Kidney (tissue), 14 donors: ENCODE results near the gene COQ2. TPM values are rescaled to one million over a fixed set of nuclear protein-coding genes. Genes with fewer than 3 reads are reported as not detected.

Experiments used
- DNase-seq, 5 donors: peaks; one replicate each; pipeline ENCODE4 v3.0.0-alpha.2; 2013 to 2020
- FAIRE-seq: peaks from 2 replicates; lab custom pipeline; 2012; peaks lifted over from hg19 to GRCh38; lab: Jason Lieb, UNC
- H3K27ac ChIP-seq, 2 donors: one replicate each; pipeline ENCODE4 v1.7.0; 2013; ENCODE audit warnings: low read depth in 2 of 2, low read length in 2 of 2, inconsistent platforms in 1 of 2
- H3K27me3 ChIP-seq: one replicate; pipeline ENCODE4 v1.7.1; 2013; ENCODE audit warnings: low read length, inconsistent platforms; ENCODE audit not compliant: control insufficient read depth, insufficient read depth
- H3K36me3 ChIP-seq, 3 donors: one replicate each; pipeline versions ENCODE4 v1.7.0 to v1.7.1; 2013; ENCODE audit warnings: low read length in 3 of 3, control low read depth in 1 of 3, inconsistent platforms in 1 of 3; ENCODE audit not compliant: insufficient read depth in 3 of 3, control insufficient read depth in 2 of 3
- H3K4me1 ChIP-seq, 3 donors: one replicate each; pipeline versions ENCODE4 v1.7.0 to v1.7.1; 2013; ENCODE audit warnings: low read length in 3 of 3, inconsistent platforms in 1 of 3, low read depth in 1 of 3; ENCODE audit not compliant: control insufficient read depth in 2 of 3, insufficient read depth in 2 of 3
- H3K4me3 ChIP-seq, 3 donors: one replicate each; pipeline versions ENCODE4 v1.7.0 to v1.8.1; 2013; ENCODE audit warnings: low read length in 3 of 3, control low read depth in 1 of 3, inconsistent platforms in 1 of 3
- H3K9ac ChIP-seq, 3 donors: one replicate each; pipeline versions ENCODE4 v1.7.0 to v1.7.1; 2013; ENCODE audit warnings: low read length in 3 of 3, control low read depth in 1 of 3, inconsistent platforms in 1 of 3
- H3K9me3 ChIP-seq, 3 donors: one replicate each; pipeline versions ENCODE4 v1.7.0 to v1.7.1; 2013; ENCODE audit warnings: low read length in 3 of 3, control low read depth in 1 of 3, inconsistent platforms in 1 of 3; ENCODE audit not compliant: control insufficient read depth in 2 of 3, insufficient read depth in 1 of 3
- CTCF ChIP-seq: IDR thresholded peaks from 3 replicates; pipeline ENCODE4 v1.5.1; 2012; ENCODE audit warnings: mild to moderate bottlenecking, moderate library complexity, borderline replicate concordance; ENCODE audit not compliant: insufficient read depth; ENCODE audit errors: extremely low read depth
- intact Hi-C: fragments of 100-400 bp; cut with DNase I; formaldehyde crosslinking; loops from one replicate; pipeline ENCODE4 v1.11.1; 2022
- polyA plus RNA-seq: library from polyadenylated mRNA; stranded (reverse); fragments of 350-450 nt; fragmentation: Illumina TruSeq; extraction: RNeasy Lipid Tissue Mini Kit (QIAGEN cat#74804); gene quantifications from one replicate; pipeline ENCODE4 v1.2.3, GENCODE V29; 2014; ENCODE audit warnings: low read depth, low replicate concordance; ENCODE audit not compliant: insufficient read depth
- total RNA-seq: library from RNA; stranded (reverse); fragmentation: NEBNext Ultra II Directional; extraction: Animal tissue kit (Norgen Biotek cat#: 25700); gene quantifications from one replicate; pipeline ENCODE4 v1.2.1, GENCODE V29; 2021
- donor health status: control.
- donor health status: control.
- donor health status: control.
- donor health status: control.
- donor health status: control.
- donor health status: DM: yes; HTN: yes; CAD: no.
- donor health status: Normal renal cell carcinoma (clear cell type).

Gene COQ2
- total and polyA plus RNA-seq, 2 donors from 2014 or later = 8.1 to 11.6 TPM

GRCh38 chr4:83223781-83224180 is 60.8 kb downstream of the COQ2 start:
- no peak overlapping the region for H3K4me3 ChIP-seq
- DNase-seq = no peak
- H3K4me1 ChIP-seq = no peaks in the 10 kb centered on the region
- no peak overlapping the region for H3K9ac ChIP-seq
- no peak for FAIRE-seq
- no peak for TF ChIP-seq CTCF
- H3K9me3 ChIP-seq = no peaks in the 10 kb centered on the region
- H3K27me3 ChIP-seq = no peaks in the 10 kb centered on the region
- intact Hi-C loops = no loop called here
- no peak overlapping the region for H3K27ac ChIP-seq
- no peaks in the 10 kb centered on the region for H3K36me3 ChIP-seq

- H3K27me3 ChIP-seq = no peaks in the 10 kb centered on the region
- H3K9ac ChIP-seq = no peak overlapping the region
- H3K27ac ChIP-seq = no peak overlapping the region
- FAIRE-seq (no peak), DNase-seq (no peak)
- no peak for TF ChIP-seq CTCF
- no peaks in the 10 kb centered on the region for H3K4me1 ChIP-seq
- no peak overlapping the region for H3K4me3 ChIP-seq
- intact Hi-C loops = no loop called here
- H3K9me3 ChIP-seq = no peaks in the 10 kb centered on the region
- no peaks in the 10 kb centered on the region for H3K36me3 ChIP-seq
Measured at GRCh38 chr4:83221897-83222441, 62.6 kb downstream of the COQ2 start.

GRCh38 chr4:83219344-83220331 is 65.0 kb downstream of the COQ2 start:
- intact Hi-C loops = no loop called here
- Histone ChIP-seq H3K27ac (peak overlapping the region in 1 of 2 donors; percentile 38), H3K36me3 (no peaks in the 10 kb centered on the region), H3K27me3 (no peaks in the 10 kb centered on the region), H3K4me1 (no peaks in the 10 kb centered on the region), H3K9ac (no peak overlapping the region), H3K9me3 (no peaks in the 10 kb centered on the region), H3K4me3 (no peak overlapping the region)
- DNase-seq (peak in 1 of 5 donors; percentile 69), FAIRE-seq (no peak)
- TF ChIP-seq CTCF = no peak
